Gastrocnemius medialis (tissue), 4 donors: ENCODE data around the gene RUNX1. TPM values are rescaled to one million over a fixed set of nuclear protein-coding genes. Genes with fewer than 3 reads are reported as not detected.

ENCODE experiments used
- ATAC-seq, 2 donors: fragments of 150-250 bp; one replicate each; pipeline ENCODE4 v1.9.1; 2016
- DNase-seq, 2 donors: peaks; one replicate each; pipeline ENCODE4 v3.0.0-alpha.2; 2019
- H3K27ac ChIP-seq, 4 donors: fragments of 200-600 bp; sonication (generic); 1 replicate in 1 of 4; 2 replicates in 3 of 4; pipeline ENCODE4 v1.5.1; 2016 to 2018; ENCODE audit warnings: mild to moderate bottlenecking in 2 of 4, moderate library complexity in 1 of 4
- H3K27me3 ChIP-seq, 3 donors: fragments of 200-600 bp; sonication (generic) in 2 of 3; 1 replicate in 1 of 3; 2 replicates in 2 of 3; pipeline versions ENCODE4 v1.5.1 to v1.6.0; 2016 to 2019; ENCODE audit warnings: mild to moderate bottlenecking in 1 of 3, moderate library complexity in 1 of 3
- H3K36me3 ChIP-seq, 2 donors: fragments of 200-600 bp; sonication (generic) in 1 of 2; one replicate each; pipeline ENCODE4 v1.5.1; 2017 to 2018
- H3K4me1 ChIP-seq, 2 donors: fragments of 200-600 bp; sonication (generic) in 1 of 2; one replicate each; pipeline ENCODE4 v1.5.1; 2016 to 2017; ENCODE audit warnings: mild to moderate bottlenecking in 2 of 2
- H3K4me3 ChIP-seq, 4 donors: fragments of 200-600 bp; sonication (generic) in 3 of 4; 1 replicate in 1 of 4; 2 replicates in 3 of 4; pipeline ENCODE4 v1.5.1; 2016 to 2019; ENCODE audit warnings: mild to moderate bottlenecking in 2 of 4
- H3K9me3 ChIP-seq, 3 donors: fragments of 200-600 bp; sonication (generic) in 2 of 3; 1 replicate in 1 of 3; 2 replicates in 2 of 3; pipeline ENCODE4 v1.5.1; 2016 to 2019
- CTCF ChIP-seq, 5 experiments: fragments of 450-650 bp in 3 of 5; fragments of 200-600 bp in 2 of 5; sonication (generic) in 2 of 5; IDR thresholded peaks in 4 of 5; conservative IDR thresholded peaks in 1 of 5; 1 replicate in 4 of 5; 2 replicates in 1 of 5; pipeline ENCODE4 v1.5.1; 2016 to 2019; ENCODE audit warnings: antibody characterized with exemption in 5 of 5, mild to moderate bottlenecking in 3 of 5, moderate library complexity in 3 of 5
- POLR2A ChIP-seq, 2 donors: fragments of 450-650 bp; IDR thresholded peaks; one replicate each; pipeline ENCODE4 v1.6.1; 2017; ENCODE audit warnings: antibody characterized with exemption in 2 of 2, mild to moderate bottlenecking in 2 of 2, moderate library complexity in 2 of 2
- in situ Hi-C, 4 donors: fragments of 200-750 bp; cut with MboI; loops; one replicate each; pipeline versions ENCODE4 v1.15.0 to v1.8.0; 2017; ENCODE audit warnings: low sequenced_read_pairs in 4 of 4
- intact Hi-C: fragments of 100-400 bp; cut with DNase I; formaldehyde crosslinking; loops from one replicate; pipeline ENCODE4 v1.15.1; 2023; ENCODE audit warnings: low total_unique reads
- total RNA-seq, 4 donors: library from RNA; depleted of rRNA; stranded (reverse); fragments of >200 nt; gene quantifications; one replicate each; pipeline versions ENCODE4 v1.1.0 to v1.2.3, GENCODE V29; 2016

RUNX1 gene
- total RNA-seq, 4 donors from 2014 or later = 8.0 to 20.9 (median 10.6) TPM

GRCh38 chr21:34981791-34982190 lies 67.3 kb downstream of the RUNX1 start:
- H3K27ac ChIP-seq = no peak overlapping the region
- no peaks in the 10 kb centered on the region for H3K9me3 ChIP-seq
- peaks cover 0 to 4% (median 0%) of the 10 kb centered on the region in 3 donors for H3K27me3 ChIP-seq
- intact Hi-C loops (no loop called here), in situ Hi-C loops (no loop called here)
- ATAC-seq = no peak
- DNase-seq = no peak
- no peaks in the 10 kb centered on the region for H3K36me3 ChIP-seq
- H3K4me1 ChIP-seq = no peaks in the 10 kb centered on the region
- no peak for TF ChIP-seq POLR2A (IDR thresholded peaks at IDR 0.05)
- no peak for TF ChIP-seq CTCF (IDR thresholded peaks at IDR 0.05 in 4 of 5, conservative IDR thresholded peaks at IDR 0.05 in 1 of 5)
- H3K4me3 ChIP-seq = no peak overlapping the region

- Histone ChIP-seq H3K4me1 (no peaks in the 10 kb centered on the region), H3K27me3 (no peaks in the 10 kb centered on the region), H3K4me3 (no peak overlapping the region), H3K36me3 (no peaks in the 10 kb centered on the region), H3K27ac (no peak overlapping the region), H3K9me3 (no peaks in the 10 kb centered on the region)
- DNase-seq (no peak), ATAC-seq (no peak)
- no peak for TF ChIP-seq CTCF (IDR thresholded peaks at IDR 0.05 in 4 of 5, conservative IDR thresholded peaks at IDR 0.05 in 1 of 5)
- no peak for TF ChIP-seq POLR2A (IDR thresholded peaks at IDR 0.05)
- intact Hi-C loops (no loop called here), in situ Hi-C loops (no loop called here)
These were observed 68.5 kb downstream of the RUNX1 start for GRCh38 chr21:34980423-34981115.

- DNase-seq (no peak), ATAC-seq (no peak)
- no peaks in the 10 kb centered on the region for H3K36me3 ChIP-seq
- no peaks in the 10 kb centered on the region for H3K9me3 ChIP-seq
- in situ Hi-C loops (loop anchor here in 1 of 4 donors (10.0 kb wide), 1 partner anchor 65 kb away; no protein-coding TSS in a partner anchor), intact Hi-C loops (no loop called here)
- no peak overlapping the region for H3K27ac ChIP-seq
- no peaks in the 10 kb centered on the region for H3K4me1 ChIP-seq
- no peak overlapping the region for H3K4me3 ChIP-seq
- H3K27me3 ChIP-seq = no peaks in the 10 kb centered on the region
- TF ChIP-seq CTCF (IDR thresholded peaks at IDR 0.05 in 4 of 5, conservative IDR thresholded peaks at IDR 0.05 in 1 of 5) = no peak
- no peak for TF ChIP-seq POLR2A (IDR thresholded peaks at IDR 0.05)
These were observed 69.7 kb downstream of the RUNX1 start for GRCh38 chr21:34979383-34979782.

GRCh38 chr21:34977333-34977732 lies 71.8 kb downstream of the RUNX1 start:
- Histone ChIP-seq H3K9me3 (no peaks in the 10 kb centered on the region), H3K4me1 (no peaks in the 10 kb centered on the region), H3K27ac (no peak overlapping the region), H3K36me3 (no peaks in the 10 kb centered on the region), H3K27me3 (no peaks in the 10 kb centered on the region), H3K4me3 (no peak overlapping the region)
- intact Hi-C loops (no loop called here), in situ Hi-C loops (loop anchor here in 1 of 4 donors (10.0 kb wide), 1 partner anchor 63 kb away; no protein-coding TSS in a partner anchor)
- ATAC-seq (no peak), DNase-seq (no peak)
- TF ChIP-seq POLR2A (IDR thresholded peaks at IDR 0.05) (no peak), CTCF (IDR thresholded peaks at IDR 0.05 in 4 of 5, conservative IDR thresholded peaks at IDR 0.05 in 1 of 5) (no peak)
